Inferior parietal cortex (tissue), 1 donor: Measurements from ENCODE around the gene NCOR2.
"Not testable (repeated sequence)": the region's sequence is repeated elsewhere in the genome, so short reads cannot be mapped to it uniquely, and the experiment has no call there.

Experiments
- DNase-seq: peaks from one replicate; pipeline ENCODE4 v3.0.0-alpha.2; 2016; ENCODE audit errors: extremely low spot score

The NCOR2 gene

GRCh38 chr12:124599074-124599999 is 31.9 kb upstream of the NCOR2 start:
- DNase-seq: no peak

DNA sequence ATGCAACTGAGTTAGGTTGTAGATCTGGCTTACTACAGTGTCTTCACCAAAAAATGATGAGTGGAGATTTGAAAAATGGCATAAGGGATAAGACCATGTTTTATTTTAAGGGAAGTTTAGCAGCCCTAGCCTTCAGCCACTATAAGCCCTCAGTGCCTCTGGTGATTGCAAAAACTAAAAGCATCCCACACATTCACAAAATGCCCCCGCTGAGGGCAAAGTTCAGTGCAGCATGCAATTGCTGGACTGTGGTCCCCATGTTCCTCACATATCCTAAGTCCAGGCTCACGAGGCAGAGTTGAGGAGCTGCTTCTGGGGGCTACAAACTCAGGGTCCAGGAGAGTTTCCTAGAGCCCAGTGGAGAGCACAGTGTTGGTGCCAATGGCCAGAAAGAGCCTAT is 29.6 kb upstream of the NCOR2 start:
- no peak for DNase-seq

- no peak for DNase-seq
These were observed 28.0 kb upstream of the NCOR2 start for GRCh38 chr12:124595444-124595843.

DNA sequence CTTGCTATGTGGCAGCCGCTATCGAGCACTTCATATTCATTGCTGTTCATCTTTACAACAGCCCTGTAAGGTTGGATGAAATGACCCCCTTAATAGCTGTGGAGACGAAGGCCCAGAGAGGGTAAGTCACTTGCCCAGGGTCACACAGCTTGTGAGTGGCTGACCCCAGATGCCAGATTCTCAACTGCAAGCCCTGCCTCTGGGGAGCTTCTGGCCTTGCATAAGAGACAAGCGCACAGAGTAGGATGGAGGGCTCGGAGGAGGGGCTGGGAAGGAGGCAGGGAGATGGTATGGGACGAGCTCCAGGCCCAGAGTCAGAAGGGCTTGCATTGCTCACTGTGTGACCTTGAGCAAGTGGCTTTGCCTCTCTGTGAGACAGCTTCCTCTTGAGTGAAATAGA is 27.4 kb upstream of the NCOR2 start:
- no peak for DNase-seq

GRCh38 chr12:124593851-124594401 is 26.5 kb upstream of the NCOR2 start:
- no peak for DNase-seq

GRCh38 chr12:124593176-124593575 is 25.8 kb upstream of the NCOR2 start:
- no peak for DNase-seq

DNA sequence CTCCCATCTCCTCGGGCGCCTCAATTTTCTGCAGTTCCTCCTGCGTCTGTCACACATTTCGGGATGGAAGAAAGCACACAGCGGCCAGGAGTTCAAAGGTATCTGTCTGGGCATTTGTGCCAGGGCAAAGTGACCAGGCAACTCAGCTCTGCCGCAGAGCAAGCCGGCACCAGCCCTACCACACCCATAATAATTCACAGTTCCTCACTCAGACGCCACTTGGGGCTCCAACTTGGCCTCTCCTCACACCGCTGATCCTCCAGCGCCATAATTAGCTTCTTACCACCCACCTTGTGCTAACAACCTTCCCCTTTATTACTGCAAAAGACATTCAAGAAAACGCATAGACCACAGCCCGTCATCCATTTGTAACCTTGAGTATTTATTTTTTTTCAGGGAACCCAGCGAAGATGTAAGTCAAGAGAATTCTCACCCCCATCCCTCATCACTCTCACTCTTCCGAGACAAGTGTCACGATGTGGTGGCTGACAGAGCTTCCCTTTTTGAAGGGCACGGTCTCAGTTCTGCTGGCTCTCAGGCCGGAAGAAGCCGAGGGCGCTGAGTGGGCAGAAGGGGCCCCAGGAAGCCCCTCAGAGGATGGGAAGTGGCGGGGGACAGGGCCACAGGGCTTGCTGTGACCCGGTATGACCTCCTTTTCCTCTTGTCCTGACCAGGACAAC is 25.2 kb upstream of the NCOR2 start:
- DNase-seq: no peak

DNA sequence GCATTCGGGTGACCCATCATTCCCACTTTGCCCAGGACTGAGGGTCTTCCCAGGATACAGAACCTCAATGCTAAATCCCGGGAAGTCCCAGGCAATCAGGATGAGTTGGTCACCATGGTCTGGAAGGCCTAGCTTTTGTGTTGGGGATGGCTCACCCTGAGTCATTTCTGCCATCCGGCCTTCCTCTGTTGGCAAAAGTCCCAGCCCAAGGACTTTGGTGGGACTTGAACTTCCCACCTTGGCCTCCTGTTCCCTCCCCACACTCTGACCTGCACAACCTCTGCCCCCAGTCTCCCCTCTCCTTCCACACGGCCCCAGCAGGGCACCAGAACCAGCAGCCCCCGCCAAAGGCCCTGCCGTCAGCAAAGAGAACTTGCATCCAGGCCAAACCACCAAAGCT is 24.6 kb upstream of the NCOR2 start:
- no peak for DNase-seq

DNA sequence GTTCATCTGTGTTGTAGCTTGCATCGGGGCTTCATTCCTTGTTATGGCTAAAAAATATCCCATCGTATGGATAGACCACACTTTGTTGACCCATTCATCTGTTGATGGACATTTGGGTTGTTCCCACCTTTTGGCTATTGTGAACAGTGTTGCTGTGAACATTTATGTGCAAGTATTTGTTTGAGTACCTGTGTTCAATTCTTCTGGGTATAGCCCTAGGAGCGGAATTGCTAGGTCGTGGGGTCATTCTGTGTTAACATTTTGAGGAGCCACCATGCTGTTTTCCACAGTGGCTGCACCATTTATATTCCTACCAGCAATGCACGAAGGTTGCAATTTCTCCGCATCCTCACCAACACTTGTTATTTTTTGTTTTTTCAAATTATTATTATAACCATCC is 23.0 kb upstream of the NCOR2 start:
- DNase-seq: no peak

DNA sequence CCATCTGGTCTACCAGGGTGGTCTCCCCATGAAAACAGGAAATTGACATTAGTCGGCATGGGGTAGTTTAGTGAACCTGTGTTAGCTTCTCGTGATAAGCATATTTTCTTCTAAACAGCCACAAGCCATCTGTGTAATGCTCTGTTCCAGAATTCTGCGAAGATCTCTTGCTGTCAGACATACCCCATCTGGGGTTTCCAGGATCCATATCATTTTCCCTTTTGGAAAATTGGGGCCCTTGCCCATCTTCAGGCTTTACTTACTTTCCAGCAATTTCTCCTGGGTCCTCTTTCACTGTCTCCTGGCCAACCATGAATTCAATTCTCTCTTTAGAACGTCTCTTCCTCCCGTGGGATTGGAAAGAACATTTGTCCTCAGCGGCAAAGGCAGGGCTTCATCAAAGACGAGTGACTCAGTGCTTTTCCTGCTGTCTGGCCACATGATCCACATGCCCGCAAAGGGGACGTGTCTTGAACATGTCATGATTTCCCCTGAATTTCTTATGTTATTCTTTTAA is 21.4 kb upstream of the NCOR2 start:
- no peak for DNase-seq

GRCh38 chr12:124588018-124588634 is 20.7 kb upstream of the NCOR2 start:
- no peak for DNase-seq

GRCh38 chr12:124586756-124587155 is 19.3 kb upstream of the NCOR2 start:
- DNase-seq: no peak

DNA sequence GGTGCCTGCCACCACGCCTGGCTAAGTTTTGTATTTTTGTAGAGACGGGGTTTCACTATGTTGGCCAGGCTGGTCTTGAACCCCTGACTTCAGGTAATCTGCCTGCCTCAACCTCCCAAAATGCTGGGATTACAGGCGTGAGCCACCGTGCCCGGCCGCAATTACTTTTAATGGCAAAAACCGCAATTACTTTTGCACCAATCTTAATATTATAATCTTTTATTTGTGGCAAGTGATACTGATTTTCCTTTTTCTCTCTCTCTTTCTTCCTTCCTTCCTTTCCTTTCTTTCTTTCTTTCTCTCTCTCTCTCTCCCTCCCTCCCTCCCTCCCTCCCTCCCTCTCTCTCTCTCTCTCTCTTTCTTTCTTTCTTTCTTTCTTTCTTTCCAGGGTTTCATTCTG is 17.1 kb upstream of the NCOR2 start:
- DNase-seq: not testable (repeated sequence)

- no peak for DNase-seq
These were observed 16.4 kb upstream of the NCOR2 start for GRCh38 chr12:124583854-124584253.

DNA sequence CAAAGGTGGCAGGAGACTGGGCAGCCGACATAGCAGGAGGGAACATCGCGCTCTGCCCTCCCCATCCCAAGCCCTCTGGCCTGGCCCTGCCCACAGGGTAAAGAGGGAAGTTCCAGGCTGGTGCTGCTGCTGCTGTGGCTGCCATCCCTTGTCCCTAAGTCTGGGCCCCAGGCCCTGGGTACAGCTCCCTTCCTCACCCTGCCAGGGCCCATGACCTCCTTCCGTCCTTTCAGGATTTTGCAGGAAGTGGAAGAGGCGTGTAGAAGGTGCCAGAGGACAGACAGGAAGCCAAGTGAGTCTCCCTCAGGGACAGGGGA is 14.7 kb upstream of the NCOR2 start:
- DNase-seq: no peak

- no peak for DNase-seq
These were observed 14.1 kb upstream of the NCOR2 start for GRCh38 chr12:124581307-124582107.

GRCh38 chr12:124579921-124580517 is 12.6 kb upstream of the NCOR2 start:
- no peak for DNase-seq

DNA sequence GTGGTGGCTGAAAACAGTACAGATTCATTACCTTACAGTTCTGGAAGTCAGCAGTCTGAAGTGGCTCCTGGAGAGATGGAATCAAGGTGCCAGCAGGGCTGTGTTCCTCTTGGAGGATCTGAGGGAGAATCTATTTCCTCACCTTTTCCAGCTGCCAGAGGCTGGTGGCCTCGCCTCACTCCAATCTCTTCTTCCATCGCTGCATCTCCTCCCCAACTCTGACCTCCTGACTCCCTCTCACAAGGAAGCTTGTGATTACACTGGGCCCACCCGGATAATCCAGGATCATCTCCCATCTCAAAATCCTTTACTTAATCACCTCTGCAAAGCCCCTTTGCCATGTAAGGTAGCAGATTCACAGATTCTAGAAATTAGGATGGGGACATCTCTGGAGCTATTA is 11.4 kb upstream of the NCOR2 start:
- no peak for DNase-seq

GRCh38 chr12:124578445-124578844 is 11.0 kb upstream of the NCOR2 start:
- DNase-seq: no peak

GRCh38 chr12:124577986-124578385 is 10.6 kb upstream of the NCOR2 start:
- DNase-seq: no peak

DNA sequence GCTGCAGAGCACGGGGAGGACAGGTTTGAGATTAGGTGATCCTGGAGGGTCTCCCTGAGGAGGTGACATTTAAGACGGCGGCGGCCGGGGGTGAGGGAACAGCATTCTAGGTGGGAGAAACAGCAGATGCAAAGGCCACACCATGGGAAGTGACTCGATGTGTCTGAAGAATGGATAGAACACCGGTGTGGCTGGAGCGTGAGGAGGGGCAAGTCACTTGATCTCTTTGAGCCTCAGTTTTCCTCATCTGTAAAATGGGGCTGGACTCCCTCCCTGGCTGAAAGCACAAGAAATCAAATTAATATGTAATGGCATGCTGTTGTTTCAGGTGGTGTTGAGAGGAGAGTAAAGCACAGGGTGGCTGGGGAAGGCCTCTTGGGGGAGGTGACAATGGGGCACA is 10.0 kb upstream of the NCOR2 start:
- DNase-seq: no peak
